Kidney (tissue), 14 donors: ENCODE measurements around the gene CCM2. TPM values are rescaled to one million over a fixed set of nuclear protein-coding genes. Genes with fewer than 3 reads are reported as not detected.

Experiments
- DNase-seq, 5 donors: peaks; one replicate each; pipeline ENCODE4 v3.0.0-alpha.2; 2013 to 2020
- FAIRE-seq: peaks from 2 replicates; lab custom pipeline; 2012; peaks lifted over from hg19 to GRCh38; lab: Jason Lieb, UNC
- H3K27ac ChIP-seq, 2 donors: one replicate each; pipeline ENCODE4 v1.7.0; 2013; ENCODE audit warnings: low read depth in 2 of 2, low read length in 2 of 2, inconsistent platforms in 1 of 2
- H3K27me3 ChIP-seq: one replicate; pipeline ENCODE4 v1.7.1; 2013; ENCODE audit warnings: low read length, inconsistent platforms; ENCODE audit not compliant: control insufficient read depth, insufficient read depth
- H3K36me3 ChIP-seq, 3 donors: one replicate each; pipeline versions ENCODE4 v1.7.0 to v1.7.1; 2013; ENCODE audit warnings: low read length in 3 of 3, control low read depth in 1 of 3, inconsistent platforms in 1 of 3; ENCODE audit not compliant: insufficient read depth in 3 of 3, control insufficient read depth in 2 of 3
- H3K4me1 ChIP-seq, 3 donors: one replicate each; pipeline versions ENCODE4 v1.7.0 to v1.7.1; 2013; ENCODE audit warnings: low read length in 3 of 3, inconsistent platforms in 1 of 3, low read depth in 1 of 3; ENCODE audit not compliant: control insufficient read depth in 2 of 3, insufficient read depth in 2 of 3
- H3K4me3 ChIP-seq, 3 donors: one replicate each; pipeline versions ENCODE4 v1.7.0 to v1.8.1; 2013; ENCODE audit warnings: low read length in 3 of 3, control low read depth in 1 of 3, inconsistent platforms in 1 of 3
- H3K9ac ChIP-seq, 3 donors: one replicate each; pipeline versions ENCODE4 v1.7.0 to v1.7.1; 2013; ENCODE audit warnings: low read length in 3 of 3, control low read depth in 1 of 3, inconsistent platforms in 1 of 3
- H3K9me3 ChIP-seq, 3 donors: one replicate each; pipeline versions ENCODE4 v1.7.0 to v1.7.1; 2013; ENCODE audit warnings: low read length in 3 of 3, control low read depth in 1 of 3, inconsistent platforms in 1 of 3; ENCODE audit not compliant: control insufficient read depth in 2 of 3, insufficient read depth in 1 of 3
- intact Hi-C: fragments of 100-400 bp; cut with DNase I; formaldehyde crosslinking; loops from one replicate; pipeline ENCODE4 v1.11.1; 2022
- polyA plus RNA-seq: library from polyadenylated mRNA; stranded (reverse); fragments of 350-450 nt; fragmentation: Illumina TruSeq; extraction: RNeasy Lipid Tissue Mini Kit (QIAGEN cat#74804); gene quantifications from one replicate; pipeline ENCODE4 v1.2.3, GENCODE V29; 2014; ENCODE audit warnings: low read depth, low replicate concordance; ENCODE audit not compliant: insufficient read depth
- total RNA-seq: library from RNA; stranded (reverse); fragmentation: NEBNext Ultra II Directional; extraction: Animal tissue kit (Norgen Biotek cat#: 25700); gene quantifications from one replicate; pipeline ENCODE4 v1.2.1, GENCODE V29; 2021
- TF ChIP-seq, protein P1 (sequence below): IDR thresholded peaks from 3 replicates; pipeline ENCODE4 v1.5.1; 2012; ENCODE audit warnings: mild to moderate bottlenecking, moderate library complexity, borderline replicate concordance; ENCODE audit not compliant: insufficient read depth; ENCODE audit errors: extremely low read depth
- donor health status: control.
- donor health status: control.
- donor health status: control.
- donor health status: control.
- donor health status: control.
- donor health status: DM: yes; HTN: yes; CAD: no.
- donor health status: Normal renal cell carcinoma (clear cell type).

Gene CCM2
- total and polyA plus RNA-seq, 2 donors from 2014 or later, result 35.0 to 37.8 TPM

DNA sequence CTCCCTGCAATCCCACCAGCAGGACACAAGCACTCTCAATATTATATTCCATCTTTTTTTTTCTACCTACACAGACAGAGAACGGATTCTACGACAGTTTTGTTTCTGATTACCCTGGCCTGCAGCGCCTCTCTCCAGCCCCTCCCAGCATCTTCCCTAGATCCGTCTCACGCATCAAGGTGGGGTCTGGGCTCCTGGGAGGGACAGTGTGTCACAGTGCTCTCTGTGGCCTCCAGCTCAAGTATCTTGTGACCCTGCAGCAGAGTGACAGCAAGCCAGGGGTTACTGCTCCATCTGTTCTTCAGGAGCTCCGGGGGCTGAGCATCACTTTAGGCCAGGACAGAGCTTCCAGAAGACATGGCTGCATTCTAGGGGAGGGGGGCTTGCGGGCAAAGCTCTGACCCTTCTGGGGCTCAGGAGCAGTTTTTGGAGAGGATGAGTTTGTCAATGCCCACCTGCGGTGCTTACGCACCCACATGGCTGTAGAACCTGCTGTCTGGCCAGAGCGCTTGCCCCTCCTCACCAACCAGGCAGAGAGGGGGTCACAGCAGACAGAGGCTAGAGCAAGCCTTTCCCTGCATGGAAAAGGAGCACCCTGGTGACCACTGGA is 43.7 kb upstream of the CCM2 start:
- Histone ChIP-seq H3K4me1 (no peaks in the 10 kb centered on the region), H3K27ac (no peak overlapping the region), H3K9ac (no peak overlapping the region), H3K27me3 (no peaks in the 10 kb centered on the region), H3K9me3 (no peaks in the 10 kb centered on the region), H3K4me3 (no peak overlapping the region), H3K36me3 (no peaks in the 10 kb centered on the region)
- DNase-seq, result no peak
- intact Hi-C loops, result no loop called here
- TF ChIP-seq, protein P1, sequence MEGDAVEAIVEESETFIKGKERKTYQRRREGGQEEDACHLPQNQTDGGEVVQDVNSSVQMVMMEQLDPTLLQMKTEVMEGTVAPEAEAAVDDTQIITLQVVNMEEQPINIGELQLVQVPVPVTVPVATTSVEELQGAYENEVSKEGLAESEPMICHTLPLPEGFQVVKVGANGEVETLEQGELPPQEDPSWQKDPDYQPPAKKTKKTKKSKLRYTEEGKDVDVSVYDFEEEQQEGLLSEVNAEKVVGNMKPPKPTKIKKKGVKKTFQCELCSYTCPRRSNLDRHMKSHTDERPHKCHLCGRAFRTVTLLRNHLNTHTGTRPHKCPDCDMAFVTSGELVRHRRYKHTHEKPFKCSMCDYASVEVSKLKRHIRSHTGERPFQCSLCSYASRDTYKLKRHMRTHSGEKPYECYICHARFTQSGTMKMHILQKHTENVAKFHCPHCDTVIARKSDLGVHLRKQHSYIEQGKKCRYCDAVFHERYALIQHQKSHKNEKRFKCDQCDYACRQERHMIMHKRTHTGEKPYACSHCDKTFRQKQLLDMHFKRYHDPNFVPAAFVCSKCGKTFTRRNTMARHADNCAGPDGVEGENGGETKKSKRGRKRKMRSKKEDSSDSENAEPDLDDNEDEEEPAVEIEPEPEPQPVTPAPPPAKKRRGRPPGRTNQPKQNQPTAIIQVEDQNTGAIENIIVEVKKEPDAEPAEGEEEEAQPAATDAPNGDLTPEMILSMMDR, result no peak
- no peak for FAIRE-seq

DNA sequence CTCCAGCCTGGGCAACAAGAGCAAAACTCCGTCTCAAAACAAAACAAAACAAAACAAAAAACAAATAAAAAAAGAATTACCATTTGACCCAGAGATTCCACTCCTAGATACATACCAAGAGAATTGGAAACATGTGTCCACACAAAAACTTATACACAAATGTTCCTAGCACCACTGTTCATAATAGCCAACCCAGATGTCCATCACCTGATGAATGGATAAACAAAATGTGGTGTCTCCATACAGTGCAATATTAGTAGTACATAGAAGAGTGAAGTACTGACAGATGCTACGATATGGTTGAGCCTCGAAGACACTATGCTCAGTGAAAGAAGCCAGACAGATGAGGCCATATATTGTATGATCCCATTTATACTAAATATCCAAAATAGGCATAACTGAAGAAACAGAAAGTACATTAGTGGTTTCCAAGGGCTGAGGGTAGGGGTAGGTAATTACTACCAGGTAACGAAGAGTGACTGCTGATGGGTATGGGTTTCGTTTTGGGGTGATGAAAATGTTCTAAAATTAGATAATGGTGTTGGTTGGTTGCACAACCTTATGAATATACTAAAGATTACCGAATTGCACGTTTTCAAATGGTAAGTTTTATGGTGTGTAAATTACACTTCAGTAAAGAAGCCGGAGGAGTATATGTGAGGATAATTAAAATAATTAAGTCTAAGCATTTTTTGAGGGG is 41.2 kb upstream of the CCM2 start:
- Histone ChIP-seq H3K36me3 (no peaks in the 10 kb centered on the region), H3K9ac (no peak overlapping the region), H3K4me3 (no peak overlapping the region), H3K4me1 (peaks cover 0 to 4% (median 0%) of the 10 kb centered on the region in 3 donors), H3K27me3 (no peaks in the 10 kb centered on the region), H3K9me3 (no peaks in the 10 kb centered on the region), H3K27ac (no peak overlapping the region)
- intact Hi-C loops, result no loop called here
- FAIRE-seq (no peak), DNase-seq (no peak)
- TF ChIP-seq, protein P1, result no peak

DNA sequence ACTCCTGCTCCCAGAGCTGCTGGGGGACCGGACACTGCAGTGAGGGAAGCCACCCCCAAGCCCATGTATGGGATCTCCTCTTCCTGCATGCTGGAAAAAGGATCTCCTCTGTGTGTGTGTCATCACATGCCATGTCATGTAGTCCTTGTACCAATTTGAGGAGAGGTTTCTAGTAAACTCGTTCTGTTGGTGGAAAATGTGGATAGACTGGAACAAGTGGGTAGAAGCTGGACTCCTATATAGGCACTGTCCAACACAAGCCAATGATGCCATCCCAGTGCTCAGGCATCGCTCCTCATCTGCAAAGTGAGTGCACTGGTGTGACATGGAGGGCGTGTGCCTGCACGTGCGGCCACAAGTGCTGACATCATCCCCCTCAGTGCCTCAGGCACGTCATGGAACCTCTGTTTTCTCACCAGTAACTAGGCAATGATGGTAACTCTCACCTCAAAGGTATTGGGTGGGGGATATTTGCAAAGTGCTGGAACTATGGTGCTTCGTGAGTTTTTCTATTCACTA is 40.5 kb upstream of the CCM2 start:
- H3K4me3 ChIP-seq, result no peak overlapping the region
- peak in 1 of 5 donors; percentile 12 for DNase-seq
- FAIRE-seq, result no peak
- TF ChIP-seq, protein P1, result no peak
- H3K27ac ChIP-seq, result no peak overlapping the region
- no peaks in the 10 kb centered on the region for H3K36me3 ChIP-seq
- peaks cover 0 to 4% (median 0%) of the 10 kb centered on the region in 3 donors for H3K4me1 ChIP-seq
- H3K9ac ChIP-seq, result no peak overlapping the region
- H3K27me3 ChIP-seq, result no peaks in the 10 kb centered on the region
- intact Hi-C loops, result no loop called here
- H3K9me3 ChIP-seq, result no peaks in the 10 kb centered on the region
